SK-N-MC (cell line): ENCODE data around the gene GBE1.

Experiments
- DNase-seq: peaks from one replicate; pipeline ENCODE4 v3.0.0-alpha.2; 2011; ENCODE audit warnings: low read depth, low spot score
- H3K27ac ChIP-seq: fragments of 200-600 bp; sonication (generic); 2 replicates; pipeline ENCODE4 v1.5.1; 2016; ENCODE audit warnings: mixed run types
- H3K36me3 ChIP-seq: fragments of 200-600 bp; sonication (generic); 2 replicates; pipeline ENCODE4 v1.6.1; 2017; ENCODE audit warnings: antibody characterized with exemption, low read length, mixed read lengths; ENCODE audit not compliant: insufficient read depth
- H3K4me3 ChIP-seq: fragments of 200-600 bp; sonication (generic); 2 replicates; pipeline ENCODE4 v1.5.1; 2016
- H3K9ac ChIP-seq: fragments of 200-600 bp; sonication (generic); 2 replicates; pipeline ENCODE4 v1.8.0; 2017; ENCODE audit warnings: mixed run types, mixed read lengths; ENCODE audit not compliant: insufficient read length
- H3K9me3 ChIP-seq: fragments of 200-600 bp; sonication (generic); 2 replicates; pipeline ENCODE4 v1.6.1; 2017; ENCODE audit warnings: low read depth, mild to moderate bottlenecking, antibody characterized with exemption, low read length, moderate library complexity, mixed read lengths
- EZH2 ChIP-seq: fragments of 200-600 bp; sonication (generic); IDR thresholded peaks from one replicate; pipeline ENCODE4 v1.6.1; 2017; ENCODE audit warnings: antibody characterized with exemption
- FOXP2 ChIP-seq: optimal IDR thresholded peaks from 2 replicates; pipeline ENCODE3; 2011; ENCODE audit warnings: mild to moderate bottlenecking, moderate library complexity; ENCODE audit not compliant: insufficient read depth; ENCODE audit errors: extremely low read length, control extremely low read depth
- POLR2AphosphoS5 ChIP-seq: IDR thresholded peaks from 2 replicates; pipeline ENCODE4 v1.6.1; 2012; ENCODE audit warnings: mild to moderate bottlenecking, low read depth, low read length, borderline replicate concordance

The GBE1 gene

GRCh38 chr3:81726735-81727134, 34.7 kb downstream of the GBE1 start:
- TF ChIP-seq EZH2 (no peak), FOXP2 (no peak), POLR2AphosphoS5 (no peak)
- Histone ChIP-seq H3K4me3 (no peak overlapping the region), H3K36me3 (no peaks in the 10 kb centered on the region), H3K9me3 (no peaks in the 10 kb centered on the region), H3K9ac (no peak overlapping the region), H3K27ac (no peak overlapping the region)
- no peak for DNase-seq

GRCh38 chr3:81726132-81726531, 35.3 kb downstream of the GBE1 start:
- Histone ChIP-seq H3K27ac (no peak overlapping the region), H3K36me3 (no peaks in the 10 kb centered on the region), H3K9me3 (no peaks in the 10 kb centered on the region), H3K4me3 (no peak overlapping the region), H3K9ac (no peak overlapping the region)
- TF ChIP-seq POLR2AphosphoS5 (no peak), FOXP2 (no peak), EZH2 (no peak)
- no peak for DNase-seq

GRCh38 chr3:81723732-81724313, 37.6 kb downstream of the GBE1 start:
- no peaks in the 10 kb centered on the region for H3K36me3 ChIP-seq
- no peak for TF ChIP-seq POLR2AphosphoS5
- no peak for TF ChIP-seq EZH2
- TF ChIP-seq FOXP2: no peak
- no peak overlapping the region for H3K4me3 ChIP-seq
- no peaks in the 10 kb centered on the region for H3K9me3 ChIP-seq
- H3K9ac ChIP-seq: no peak overlapping the region
- H3K27ac ChIP-seq: peak overlapping the region; percentile 13; the same call in 1 of the 2 replicates
- no peak for DNase-seq

- Histone ChIP-seq H3K9ac (no peak overlapping the region), H3K36me3 (no peaks in the 10 kb centered on the region), H3K4me3 (no peak overlapping the region), H3K9me3 (no peaks in the 10 kb centered on the region), H3K27ac (no peak overlapping the region)
- no peak for DNase-seq
- TF ChIP-seq POLR2AphosphoS5: no peak
- TF ChIP-seq EZH2: no peak
- TF ChIP-seq FOXP2: no peak
These were observed 43.1 kb downstream of the GBE1 start for GRCh38 chr3:81718311-81718710.

- no peak for DNase-seq
- Histone ChIP-seq H3K4me3 (no peak overlapping the region), H3K36me3 (no peaks in the 10 kb centered on the region), H3K9me3 (no peaks in the 10 kb centered on the region), H3K27ac (no peak overlapping the region), H3K9ac (no peak overlapping the region)
- TF ChIP-seq FOXP2: no peak
- TF ChIP-seq EZH2: no peak
- TF ChIP-seq POLR2AphosphoS5: no peak
These were observed 44.5 kb downstream of the GBE1 start for GRCh38 chr3:81716870-81717509.

GRCh38 chr3:81713031-81713430, 48.4 kb downstream of the GBE1 start:
- H3K4me3 ChIP-seq: no peak overlapping the region
- DNase-seq: no peak
- no peak overlapping the region for H3K9ac ChIP-seq
- no peak for TF ChIP-seq EZH2
- no peak for TF ChIP-seq FOXP2
- TF ChIP-seq POLR2AphosphoS5: no peak
- no peaks in the 10 kb centered on the region for H3K36me3 ChIP-seq
- no peaks in the 10 kb centered on the region for H3K9me3 ChIP-seq
- H3K27ac ChIP-seq: no peak overlapping the region

- H3K27ac ChIP-seq: no peak overlapping the region
- H3K9me3 ChIP-seq: no peaks in the 10 kb centered on the region
- H3K36me3 ChIP-seq: no peaks in the 10 kb centered on the region
- no peak overlapping the region for H3K4me3 ChIP-seq
- no peak for TF ChIP-seq FOXP2
- DNase-seq: no peak
- no peak overlapping the region for H3K9ac ChIP-seq
These were observed 51.8 kb downstream of the GBE1 start for GRCh38 chr3:81709606-81710005.

- Histone ChIP-seq H3K4me3 (no peak overlapping the region), H3K36me3 (no peaks in the 10 kb centered on the region), H3K9ac (no peak overlapping the region), H3K9me3 (no peaks in the 10 kb centered on the region), H3K27ac (no peak overlapping the region)
- DNase-seq: no peak
- no peak for TF ChIP-seq EZH2
- TF ChIP-seq FOXP2: no peak
- no peak for TF ChIP-seq POLR2AphosphoS5
These were observed 53.4 kb downstream of the GBE1 start for GRCh38 chr3:81707996-81708395.

- Histone ChIP-seq H3K9ac (no peak overlapping the region), H3K9me3 (no peaks in the 10 kb centered on the region), H3K4me3 (no peak overlapping the region), H3K36me3 (no peaks in the 10 kb centered on the region), H3K27ac (no peak overlapping the region)
- DNase-seq: no peak
- TF ChIP-seq FOXP2 (no peak), POLR2AphosphoS5 (no peak), EZH2 (no peak)
These were observed 59.3 kb downstream of the GBE1 start for GRCh38 chr3:81702126-81702525.
